D721Med (cell line): ENCODE data around the gene GREM1.

Experiments
- DNase-seq: peaks from one replicate; pipeline ENCODE4 v3.0.0; 2011; ENCODE audit warnings: low spot score; ENCODE audit not compliant: insufficient read length
- FAIRE-seq: peaks from 2 replicates; lab custom pipeline; 2011; peaks lifted over from hg19 to GRCh38; lab: Jason Lieb, UNC
- CTCF ChIP-seq: IDR thresholded peaks from 2 replicates; pipeline ENCODE4 v1.5.1; 2012; ENCODE audit warnings: mild to moderate bottlenecking, control low read depth; ENCODE audit not compliant: insufficient read depth; ENCODE audit errors: missing control alignments

Gene GREM1

GRCh38 chr15:32786906-32787305 lies 69.1 kb downstream of the GREM1 start:
- no peak for DNase-seq
- TF ChIP-seq CTCF = no peak
- no peak for FAIRE-seq

- DNase-seq (no peak), FAIRE-seq (no peak)
- TF ChIP-seq CTCF = no peak
Measured at GRCh38 chr15:32787949-32788348, 70.1 kb downstream of the GREM1 start.

- no peak for TF ChIP-seq CTCF
- FAIRE-seq = no peak
Measured at GRCh38 chr15:32790352-32790999, 72.7 kb downstream of the GREM1 start.

GRCh38 chr15:32792436-32792835 lies 74.6 kb downstream of the GREM1 start:
- DNase-seq (no peak), FAIRE-seq (no peak)
- no peak for TF ChIP-seq CTCF

More at GRCh38 chr15:32790352-32790999, 72.7 kb downstream of the GREM1 start:
- no peak for DNase-seq
